Neutrophil (primary cell): ENCODE data around the gene DNAAF5.

ENCODE experiments used
- H3K27ac ChIP-seq: fragments of 200-600 bp; sonication (generic); 2 replicates; pipeline ENCODE4 v1.5.1; 2016; ENCODE audit warnings: mild to moderate bottlenecking, moderate library complexity
- H3K27me3 ChIP-seq: fragments of 200-600 bp; sonication (generic); 2 replicates; pipeline ENCODE4 v1.6.0; 2016; ENCODE audit warnings: mild to moderate bottlenecking
- H3K36me3 ChIP-seq: fragments of 200-600 bp; sonication (generic); 2 replicates; pipeline ENCODE4 v1.5.1; 2017
- H3K4me1 ChIP-seq, 2 experiments: fragments of 200-600 bp in 1 of 2; sonication (generic) in 1 of 2; 1 replicate in 1 of 2; 2 replicates in 1 of 2; pipeline versions ENCODE4 v1.5.1 to v1.6.1; 2013 to 2016; ENCODE audit warnings: low read depth in 1 of 2, low read length in 1 of 2, mild to moderate bottlenecking in 1 of 2, moderate library complexity in 1 of 2; ENCODE audit not compliant: control insufficient read depth in 1 of 2, insufficient read depth in 1 of 2
- H3K4me3 ChIP-seq, 2 experiments: fragments of 200-600 bp in 1 of 2; sonication (generic) in 1 of 2; 1 replicate in 1 of 2; 2 replicates in 1 of 2; pipeline ENCODE4 v1.5.1; 2013 to 2016; ENCODE audit warnings: low read depth in 1 of 2, low read length in 1 of 2, mild to moderate bottlenecking in 1 of 2, moderate library complexity in 1 of 2
- H3K9me3 ChIP-seq: fragments of 200-600 bp; sonication (generic); 2 replicates; pipeline ENCODE4 v1.5.1; 2016
- CTCF ChIP-seq: fragments of 200-600 bp; sonication (generic); IDR thresholded peaks from 2 replicates; pipeline ENCODE4 v1.5.1; 2016; ENCODE audit warnings: antibody characterized with exemption

Gene DNAAF5

GRCh38 chr7:835021-835420 is 108.5 kb downstream of the DNAAF5 start:
- TF ChIP-seq CTCF = no peak
- Histone ChIP-seq H3K27me3 (peaks cover 51% of the 10 kb centered on the region), H3K4me3 (no peak overlapping the region), H3K9me3 (no peaks in the 10 kb centered on the region), H3K27ac (no peak overlapping the region), H3K36me3 (no peaks in the 10 kb centered on the region), H3K4me1 (no peaks in the 10 kb centered on the region)

GRCh38 chr7:835485-836401 is 109.2 kb downstream of the DNAAF5 start:
- H3K9me3 ChIP-seq = no peaks in the 10 kb centered on the region
- peaks cover 47% of the 10 kb centered on the region for H3K27me3 ChIP-seq
- H3K4me1 ChIP-seq = no peaks in the 10 kb centered on the region
- no peak overlapping the region for H3K27ac ChIP-seq
- no peaks in the 10 kb centered on the region for H3K36me3 ChIP-seq
- H3K4me3 ChIP-seq = no peak overlapping the region
- TF ChIP-seq CTCF = no peak
